GM10266 (cell line): ENCODE data around the gene MKI67.

Experiments
- DNase-seq: peaks from one replicate; pipeline ENCODE4 v3.0.0; 2012; ENCODE audit errors: extremely low spot score
- CTCF ChIP-seq: IDR thresholded peaks from 2 replicates; pipeline ENCODE4 v1.5.1; 2012; ENCODE audit warnings: mild to moderate bottlenecking, low read depth; ENCODE audit not compliant: control insufficient read depth, insufficient read depth; ENCODE audit errors: missing control alignments

The MKI67 gene

GRCh38 chr10:128102480-128103228 is 23.6 kb downstream of the MKI67 start:
- DNase-seq: no peak
- no peak for TF ChIP-seq CTCF

DNA sequence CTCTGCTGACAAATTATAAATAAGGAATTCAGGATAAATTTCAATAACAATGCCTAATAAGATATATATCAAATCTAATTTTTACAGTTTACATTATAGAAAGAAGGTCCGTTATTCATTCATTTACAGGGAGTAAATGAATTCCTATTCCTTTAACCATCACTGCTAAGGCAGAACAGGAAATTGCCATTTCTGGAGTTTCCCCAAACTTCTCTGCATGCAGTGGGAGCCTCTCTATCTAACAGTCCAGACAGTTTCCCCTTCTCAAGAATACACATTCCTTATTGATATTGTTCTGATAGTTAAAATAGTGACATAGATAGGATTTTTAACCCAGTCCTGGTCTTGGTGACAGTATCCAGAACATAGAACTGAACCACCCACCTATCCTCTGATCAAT is 24.3 kb downstream of the MKI67 start:
- DNase-seq: no peak
- TF ChIP-seq CTCF: no peak

- TF ChIP-seq CTCF: no peak
- DNase-seq: no peak
Observed at GRCh38 chr10:128099901-128100300, 26.3 kb downstream of the MKI67 start.

DNA sequence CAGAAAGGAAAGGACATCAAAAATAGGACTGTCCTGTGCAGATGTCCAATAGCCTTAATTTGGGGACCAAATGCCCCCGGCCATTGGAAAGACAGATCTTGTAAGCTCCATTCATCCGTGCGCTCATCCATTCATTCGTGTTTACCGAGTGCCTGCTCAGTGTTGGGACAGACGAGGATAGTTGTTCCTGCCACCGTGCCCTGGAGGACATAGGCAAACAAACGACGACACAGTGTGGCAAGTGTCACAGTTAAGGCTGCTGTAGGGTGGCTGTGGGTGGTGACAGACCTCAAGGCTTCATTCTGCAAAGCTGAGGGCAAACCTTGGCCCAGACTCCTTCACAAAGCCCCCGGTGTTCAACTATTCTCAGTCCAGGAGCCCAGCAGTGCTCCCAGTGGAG is 27.6 kb downstream of the MKI67 start:
- TF ChIP-seq CTCF: no peak
- no peak for DNase-seq

DNA sequence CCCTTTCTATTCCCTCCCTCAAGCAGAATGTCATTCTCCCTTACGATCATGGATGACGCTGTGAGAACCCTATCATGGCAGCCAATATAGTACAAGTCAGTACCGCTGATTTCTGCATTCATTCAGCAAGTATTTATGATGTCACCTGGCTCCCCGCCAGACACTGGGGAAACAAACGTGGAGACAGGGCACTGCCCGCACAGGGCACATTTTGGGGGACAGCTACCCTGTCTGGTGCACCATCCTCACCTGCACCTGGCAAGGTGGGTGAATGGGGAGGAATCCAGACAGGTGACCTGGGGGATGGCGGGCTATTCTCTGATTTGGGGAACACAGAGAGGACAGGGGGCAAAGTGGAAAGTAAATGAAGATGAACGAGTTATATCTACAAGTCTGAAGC is 28.4 kb downstream of the MKI67 start:
- TF ChIP-seq CTCF: no peak

GRCh38 chr10:128096486-128097199 is 29.6 kb downstream of the MKI67 start:
- no peak for TF ChIP-seq CTCF
- DNase-seq: no peak

More for the DNA sequence above, 28.4 kb downstream of the MKI67 start:
- no peak for DNase-seq
